HFFc6 (cell line): ENCODE results near the gene ELFN1. TPM values are rescaled to one million over a fixed set of nuclear protein-coding genes. Genes with fewer than 3 reads are reported as not detected.

Experiments used
- DNase-seq: peaks from one replicate; pipeline ENCODE4 v3.0.0-alpha.2; 2018
- H3K27ac Mint-ChIP-seq: 2 replicates; pipeline ENCODE4 v1.8.0; 2020; ENCODE audit warnings: mild to moderate bottlenecking, mixed read lengths
- H3K27me3 Mint-ChIP-seq: 2 replicates; pipeline ENCODE4 v1.8.0; 2021; ENCODE audit warnings: mild to moderate bottlenecking, moderate library complexity, mixed read lengths; ENCODE audit not compliant: insufficient read depth
- H3K36me3 Mint-ChIP-seq: 2 replicates; pipeline ENCODE4 v1.8.0; 2021; ENCODE audit warnings: low read depth, mixed read lengths
- H3K4me1 Mint-ChIP-seq: 2 replicates; pipeline ENCODE4 v1.8.0; 2020; ENCODE audit warnings: low read depth, mixed read lengths
- H3K4me3 Mint-ChIP-seq: 2 replicates; pipeline ENCODE4 v1.8.0; 2020; ENCODE audit warnings: mild to moderate bottlenecking, moderate library complexity, mixed read lengths
- H3K9me3 Mint-ChIP-seq: 2 replicates; pipeline ENCODE4 v1.8.0; 2020; ENCODE audit warnings: mild to moderate bottlenecking, mixed read lengths
- total RNA-seq, 6 experiments: library from RNA; stranded (reverse); fragmentation: NEBNext Ultra II Directional; extraction: Animal tissue kit (Norgen Biotek cat#: 25700); gene quantifications; 2 replicates in 1 of 6; 3 replicates in 5 of 6; pipeline ENCODE4 v1.2.3, GENCODE V29; 2021
- TF ChIP-seq, protein P1 (sequence below): fragments of 200-600 bp; sonication (generic); IDR thresholded peaks from 2 replicates; pipeline ENCODE4 v1.5.0; 2021; ENCODE audit warnings: antibody characterized with exemption, mild to moderate bottlenecking

ELFN1 gene
- total RNA-seq, 6 experiments from 2014 or later, result 1.5 to 4.2 (median 1.6) TPM

DNA sequence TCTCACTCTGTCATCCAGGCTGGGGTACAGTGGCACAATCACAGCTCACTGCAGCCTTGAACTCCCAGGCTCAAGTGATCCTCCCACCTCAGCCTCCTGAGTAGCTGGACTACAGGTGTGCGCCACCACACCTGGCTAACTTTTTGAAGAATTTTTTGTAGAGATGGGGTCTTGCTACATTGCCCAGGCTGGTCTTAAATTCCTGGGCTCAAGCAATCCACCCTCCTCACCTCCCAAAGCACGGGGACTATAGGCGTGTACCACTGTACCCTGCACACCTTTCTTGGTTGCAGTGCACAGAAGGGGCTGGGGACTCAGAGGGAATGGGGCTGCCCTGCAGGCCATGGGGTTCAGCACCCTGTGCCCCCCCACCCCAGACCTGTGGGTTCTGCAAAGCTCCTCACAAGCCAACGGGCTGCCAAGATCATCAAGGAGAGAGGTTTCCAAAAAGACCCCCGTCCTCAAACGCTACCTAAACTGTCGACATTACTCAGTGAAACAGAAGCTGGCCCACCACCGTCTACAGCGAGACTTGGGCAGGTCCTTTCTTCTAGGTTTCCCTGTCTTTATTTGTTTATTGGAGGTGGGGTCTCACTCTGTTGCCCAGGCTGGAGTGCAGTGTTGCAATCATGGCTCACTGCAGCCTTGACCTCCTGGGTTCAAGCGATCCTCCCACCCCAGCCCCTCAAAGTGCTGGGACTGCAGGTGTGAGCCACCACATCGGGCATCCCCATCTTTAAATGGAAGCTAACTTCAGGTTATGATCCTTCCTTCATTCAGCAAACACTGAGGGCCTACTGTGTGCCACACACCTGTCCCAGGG lies 26.6 kb upstream of the ELFN1 start:
- DNase-seq, result no peak
- no peak overlapping the region for H3K27ac Mint-ChIP-seq
- H3K4me3 Mint-ChIP-seq, result no peak overlapping the region
- peaks cover 23% of the 10 kb centered on the region for H3K27me3 Mint-ChIP-seq
- H3K4me1 Mint-ChIP-seq, result no peaks in the 10 kb centered on the region
- TF ChIP-seq, protein P1, sequence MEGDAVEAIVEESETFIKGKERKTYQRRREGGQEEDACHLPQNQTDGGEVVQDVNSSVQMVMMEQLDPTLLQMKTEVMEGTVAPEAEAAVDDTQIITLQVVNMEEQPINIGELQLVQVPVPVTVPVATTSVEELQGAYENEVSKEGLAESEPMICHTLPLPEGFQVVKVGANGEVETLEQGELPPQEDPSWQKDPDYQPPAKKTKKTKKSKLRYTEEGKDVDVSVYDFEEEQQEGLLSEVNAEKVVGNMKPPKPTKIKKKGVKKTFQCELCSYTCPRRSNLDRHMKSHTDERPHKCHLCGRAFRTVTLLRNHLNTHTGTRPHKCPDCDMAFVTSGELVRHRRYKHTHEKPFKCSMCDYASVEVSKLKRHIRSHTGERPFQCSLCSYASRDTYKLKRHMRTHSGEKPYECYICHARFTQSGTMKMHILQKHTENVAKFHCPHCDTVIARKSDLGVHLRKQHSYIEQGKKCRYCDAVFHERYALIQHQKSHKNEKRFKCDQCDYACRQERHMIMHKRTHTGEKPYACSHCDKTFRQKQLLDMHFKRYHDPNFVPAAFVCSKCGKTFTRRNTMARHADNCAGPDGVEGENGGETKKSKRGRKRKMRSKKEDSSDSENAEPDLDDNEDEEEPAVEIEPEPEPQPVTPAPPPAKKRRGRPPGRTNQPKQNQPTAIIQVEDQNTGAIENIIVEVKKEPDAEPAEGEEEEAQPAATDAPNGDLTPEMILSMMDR, result no peak
- H3K36me3 Mint-ChIP-seq, result no peaks in the 10 kb centered on the region
- H3K9me3 Mint-ChIP-seq, result no peaks in the 10 kb centered on the region

- TF ChIP-seq, protein P1, result no peak
- Mint-ChIP-seq H3K9me3 (no peaks in the 10 kb centered on the region), H3K4me1 (no peaks in the 10 kb centered on the region), H3K27ac (no peak overlapping the region), H3K4me3 (no peak overlapping the region), H3K36me3 (no peaks in the 10 kb centered on the region), H3K27me3 (peaks cover 28% of the 10 kb centered on the region)
- DNase-seq, result no peak
Measured at GRCh38 chr7:1644341-1645070, 25.6 kb upstream of the ELFN1 start.

GRCh38 chr7:1645071-1645409 lies 25.0 kb upstream of the ELFN1 start:
- H3K36me3 Mint-ChIP-seq, result no peaks in the 10 kb centered on the region
- H3K27me3 Mint-ChIP-seq, result peaks cover 30% of the 10 kb centered on the region
- no peak for DNase-seq

GRCh38 chr7:1645476-1645875 lies 24.6 kb upstream of the ELFN1 start:
- H3K9me3 Mint-ChIP-seq, result no peaks in the 10 kb centered on the region
- H3K27me3 Mint-ChIP-seq, result peaks cover 32% of the 10 kb centered on the region
- no peak overlapping the region for H3K27ac Mint-ChIP-seq
- no peak for DNase-seq
- H3K4me3 Mint-ChIP-seq, result no peak overlapping the region
- TF ChIP-seq, protein P1, result no peak
- no peaks in the 10 kb centered on the region for H3K36me3 Mint-ChIP-seq
- H3K4me1 Mint-ChIP-seq, result no peaks in the 10 kb centered on the region

More at GRCh38 chr7:1645071-1645409, 25.0 kb upstream of the ELFN1 start:
- Mint-ChIP-seq H3K4me1 (no peaks in the 10 kb centered on the region), H3K9me3 (no peaks in the 10 kb centered on the region), H3K27ac (no peak overlapping the region), H3K4me3 (no peak overlapping the region)
- TF ChIP-seq, protein P1, result no peak

- TF ChIP-seq, protein P1, result no peak
- DNase-seq, result no peak
- no peaks in the 10 kb centered on the region for H3K36me3 Mint-ChIP-seq
- no peak overlapping the region for H3K27ac Mint-ChIP-seq
- H3K27me3 Mint-ChIP-seq, result peaks cover 32% of the 10 kb centered on the region
- H3K9me3 Mint-ChIP-seq, result no peaks in the 10 kb centered on the region
- H3K4me3 Mint-ChIP-seq, result no peak overlapping the region
- H3K4me1 Mint-ChIP-seq, result no peaks in the 10 kb centered on the region
Measured at GRCh38 chr7:1646391-1646790, 23.7 kb upstream of the ELFN1 start.
